Vagina (tissue), 2 donors: ENCODE data around the gene SMOC1.

Source experiments
- POLR2A ChIP-seq, 2 donors: fragments of 450-650 bp; IDR thresholded peaks; one replicate each; pipeline ENCODE4 v1.6.1; 2017; ENCODE audit warnings: antibody characterized with exemption in 2 of 2, mild to moderate bottlenecking in 2 of 2, moderate library complexity in 2 of 2
- POLR2AphosphoS5 ChIP-seq, 2 donors: sonication (generic); formaldehyde crosslinking; IDR thresholded peaks; one replicate each; pipeline ENCODE4 v1.9.0; 2017; ENCODE audit warnings: antibody characterized with exemption in 2 of 2, mild to moderate bottlenecking in 2 of 2, low read depth in 1 of 2; ENCODE audit not compliant: insufficient read depth in 1 of 2

DNA sequence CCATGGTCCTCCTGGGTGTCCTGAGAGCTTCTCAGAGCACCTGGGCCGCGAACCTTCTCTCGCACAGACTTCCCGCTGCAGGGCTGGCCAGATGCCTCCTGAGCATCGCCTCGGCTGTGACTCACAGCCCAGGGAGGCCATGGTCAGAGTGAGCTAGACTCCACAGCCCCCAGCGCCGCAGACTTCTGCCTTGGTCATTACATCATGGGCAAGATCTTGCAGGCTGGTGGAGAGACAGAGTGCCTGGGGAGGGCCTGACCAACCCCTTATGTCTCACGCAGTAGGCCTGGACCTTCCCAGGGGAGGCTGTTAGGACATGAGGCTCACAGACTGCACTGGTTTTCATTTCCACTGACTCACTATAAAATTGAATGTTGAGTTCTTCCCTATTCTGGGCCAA, 41.8 kb downstream of the SMOC1 start:
- TF ChIP-seq POLR2AphosphoS5 (IDR thresholded peaks at IDR 0.05; ENCODE audit: insufficient read depth in 1 of 2, low read depth in 1 of 2), result peak in 1 of 2 donors; percentile 14
- no peak for TF ChIP-seq POLR2A (IDR thresholded peaks at IDR 0.05)
